GM12872 (cell line): Measurements from ENCODE around the gene ADGRE1.

Experiments used
- CTCF ChIP-seq: IDR thresholded peaks from 3 replicates; pipeline ENCODE4 v1.5.1; 2011; ENCODE audit warnings: low read depth, mild to moderate bottlenecking, low read length, moderate library complexity; ENCODE audit not compliant: insufficient read depth

Gene ADGRE1

GRCh38 chr19:6970443-6970842 is 83.1 kb downstream of the ADGRE1 start:
- TF ChIP-seq CTCF: no peak

- no peak for TF ChIP-seq CTCF
Observed at GRCh38 chr19:6971366-6971765, 84.0 kb downstream of the ADGRE1 start.

- TF ChIP-seq CTCF: no peak
Observed at GRCh38 chr19:6976197-6976596, 88.8 kb downstream of the ADGRE1 start.

- TF ChIP-seq CTCF: no peak
Observed at GRCh38 chr19:6979399-6979798, 92.0 kb downstream of the ADGRE1 start.

GRCh38 chr19:6983448-6983847 is 96.1 kb downstream of the ADGRE1 start:
- TF ChIP-seq CTCF: no peak

GRCh38 chr19:6987850-6988249 is 100.5 kb downstream of the ADGRE1 start:
- TF ChIP-seq CTCF: no peak

- no peak for TF ChIP-seq CTCF
Observed at GRCh38 chr19:6988257-6988656, 100.9 kb downstream of the ADGRE1 start.
